Measurements from ENCODE around the gene ARFGEF2. TPM values are rescaled to one million over a fixed set of nuclear protein-coding genes. Genes with fewer than 3 reads are reported as not detected.
A peak's percentile ranks its signal among the peaks of the same experiment; 100 is the strongest.

Gene ARFGEF2
- total RNA-seq, 4 donors from 2014 or later, result 25.6 to 41.0 (median 33.5) TPM

- in situ Hi-C loops (cut with MboI; ENCODE audit: low sequenced_read_pairs in 4 of 4), result no loop called here
- H3K4me1 ChIP-seq, result peaks cover 11 to 19% of the 10 kb centered on the region in 2 donors
- intact Hi-C loops (cut with DNase I; ENCODE audit: low total_unique reads), result loop anchor here (1.0 to 5.0 kb wide), 3 partner anchors 86 to 175 kb away; partner anchors contain the start of gene STAU1
Observed at GRCh38 chr20:49046087-49046900, 124.8 kb downstream of the ARFGEF2 start, which contains the start of gene CSE1L. CSE1L (plus strand) TSS chr20:49046312; CDS start chr20:49058464, 12,152 bp downstream.

GRCh38 chr20:49052334-49052733 is 130.8 kb downstream of the ARFGEF2 start:
- no peaks in the 10 kb centered on the region for H3K36me3 ChIP-seq
- in situ Hi-C loops (cut with MboI; ENCODE audit: low sequenced_read_pairs in 4 of 4) (no loop called here), intact Hi-C loops (cut with DNase I; ENCODE audit: low total_unique reads) (no loop called here)
- TF ChIP-seq POLR2A (IDR thresholded peaks at IDR 0.05), result no peak
- TF ChIP-seq CTCF (IDR thresholded peaks at IDR 0.05 in 4 of 5, conservative IDR thresholded peaks at IDR 0.05 in 1 of 5), result no peak
- peaks cover 7 to 16% of the 10 kb centered on the region in 2 donors for H3K4me1 ChIP-seq
- DNase-seq (no peak), ATAC-seq (no peak)
- H3K27me3 ChIP-seq, result no peaks in the 10 kb centered on the region
- no peak overlapping the region for H3K4me3 ChIP-seq
- H3K27ac ChIP-seq, result no peak overlapping the region
- no peaks in the 10 kb centered on the region for H3K9me3 ChIP-seq

More at GRCh38 chr20:49046087-49046900, 124.8 kb downstream of the ARFGEF2 start, which contains the start of gene CSE1L:
- Histone ChIP-seq H3K4me3 (peak within 1 kb of the TSS; percentile 73 to 98 (median 84)), H3K27me3 (no peaks in the 10 kb centered on the region), H3K27ac (peak within 1 kb of the TSS; percentile 92 to 97 (median 94)), H3K36me3 (no peaks in the 10 kb centered on the region), H3K9me3 (no peaks in the 10 kb centered on the region)
- DNase-seq (peak; percentile 93 to 94), ATAC-seq (peak; percentile 95)
- TF ChIP-seq POLR2A (IDR thresholded peaks at IDR 0.05) (peak; percentile 85 to 87), CTCF (IDR thresholded peaks at IDR 0.05 in 4 of 5, conservative IDR thresholded peaks at IDR 0.05 in 1 of 5) (peak in 4 of 5 experiments; percentile 10 to 56 (median 50))

- no peaks in the 10 kb centered on the region for H3K9me3 ChIP-seq
- H3K4me3 ChIP-seq, result no peak overlapping the region
- peaks cover 0 to 7% of the 10 kb centered on the region in 2 donors for H3K4me1 ChIP-seq
- no peak for TF ChIP-seq CTCF (IDR thresholded peaks at IDR 0.05 in 4 of 5, conservative IDR thresholded peaks at IDR 0.05 in 1 of 5)
- no peak for TF ChIP-seq POLR2A (IDR thresholded peaks at IDR 0.05)
- DNase-seq (no peak), ATAC-seq (no peak)
- intact Hi-C loops (cut with DNase I; ENCODE audit: low total_unique reads) (no loop called here), in situ Hi-C loops (cut with MboI; ENCODE audit: low sequenced_read_pairs in 4 of 4) (no loop called here)
- H3K36me3 ChIP-seq, result peaks cover 0 to 10% of the 10 kb centered on the region in 2 donors
- no peaks in the 10 kb centered on the region for H3K27me3 ChIP-seq
- H3K27ac ChIP-seq, result no peak overlapping the region
Observed at GRCh38 chr20:49054056-49054643, 132.6 kb downstream of the ARFGEF2 start.

GRCh38 chr20:49063279-49063678 is 141.8 kb downstream of the ARFGEF2 start:
- H3K4me3 ChIP-seq, result no peak overlapping the region
- H3K9me3 ChIP-seq, result no peaks in the 10 kb centered on the region
- TF ChIP-seq POLR2A (IDR thresholded peaks at IDR 0.05), result no peak
- TF ChIP-seq CTCF (IDR thresholded peaks at IDR 0.05 in 4 of 5, conservative IDR thresholded peaks at IDR 0.05 in 1 of 5), result no peak
- H3K36me3 ChIP-seq, result peaks cover 0 to 73% of the 10 kb centered on the region in 2 donors
- DNase-seq, result no peak
- in situ Hi-C loops (cut with MboI; ENCODE audit: low sequenced_read_pairs in 4 of 4) (no loop called here), intact Hi-C loops (cut with DNase I; ENCODE audit: low total_unique reads) (no loop called here)
- H3K27ac ChIP-seq, result no peak overlapping the region
- H3K4me1 ChIP-seq, result no peaks in the 10 kb centered on the region
- no peak for ATAC-seq
- H3K27me3 ChIP-seq, result no peaks in the 10 kb centered on the region

Measured in gastrocnemius medialis (tissue), 4 donors.